ENCODE measurements around the gene ZNF106. TPM values are rescaled to one million over a fixed set of nuclear protein-coding genes. Genes with fewer than 3 reads are reported as not detected.

Gene ZNF106
- total and polyA plus RNA-seq, 2 experiments from 2014 or later: 30.1 to 44.5 TPM

- H2AFZ ChIP-seq: no peak overlapping the region
- no peak for DNase-seq (ENCODE audit: low spot score)
- peak overlapping the region; percentile 51 for H3K27ac ChIP-seq
- no peaks in the 10 kb centered on the region for H3K36me3 ChIP-seq (replicated peaks; ENCODE audit: insufficient read depth, low read depth)
- H3K79me2 ChIP-seq: peaks cover 8% of the 10 kb centered on the region
- no peaks in the 10 kb centered on the region for H3K9me3 ChIP-seq (ENCODE audit: low read depth)
- no peaks in the 10 kb centered on the region for H3K4me1 ChIP-seq (ENCODE audit: insufficient read depth)
- H3K9me2 ChIP-seq (replicated peaks; ENCODE audit: insufficient read depth): no peaks in the 10 kb centered on the region
- no peaks in the 10 kb centered on the region for H4K20me1 ChIP-seq (ENCODE audit: insufficient read depth, poor library complexity, severe bottlenecking)
- H3K4me2 ChIP-seq: no peak overlapping the region
- WGBS (ENCODE audit: low lambda C conversion rate, missing lambda C conversion rate): 83% methylated on average over 8 of the region's 8 CpGs
- no peak overlapping the region for H3K4me3 ChIP-seq
- H3K27me3 ChIP-seq: no peaks in the 10 kb centered on the region
- TF ChIP-seq CTCF (IDR thresholded peaks at IDR 0.05; ENCODE audit: poor library complexity) (no peak), EZH2phosphoT487 (IDR thresholded peaks at IDR 0.05; ENCODE audit: low read depth, severe bottlenecking, unreplicated experiment) (no peak), EZH2 (IDR thresholded peaks at IDR 0.05; ENCODE audit: borderline replicate concordance) (no peak)
These were observed 25.3 kb downstream of the ZNF106 start for GRCh38 chr15:42465520-42466259.

GRCh38 chr15:42461261-42461660, 29.7 kb downstream of the ZNF106 start:
- WGBS (ENCODE audit: low lambda C conversion rate, missing lambda C conversion rate): 79% methylated on average over 3 of the region's 3 CpGs
- H2AFZ ChIP-seq: no peak overlapping the region
- no peaks in the 10 kb centered on the region for H3K27me3 ChIP-seq
- H3K4me2 ChIP-seq: no peak overlapping the region
- no peaks in the 10 kb centered on the region for H3K9me3 ChIP-seq (ENCODE audit: low read depth)
- no peak for TF ChIP-seq CTCF (IDR thresholded peaks at IDR 0.05; ENCODE audit: poor library complexity)
- TF ChIP-seq EZH2 (IDR thresholded peaks at IDR 0.05; ENCODE audit: borderline replicate concordance): no peak
- H4K20me1 ChIP-seq (ENCODE audit: insufficient read depth, poor library complexity, severe bottlenecking): no peaks in the 10 kb centered on the region
- no peaks in the 10 kb centered on the region for H3K36me3 ChIP-seq (replicated peaks; ENCODE audit: insufficient read depth, low read depth)
- H3K27ac ChIP-seq: no peak overlapping the region
- no peaks in the 10 kb centered on the region for H3K9me2 ChIP-seq (replicated peaks; ENCODE audit: insufficient read depth)
- H3K79me2 ChIP-seq: peaks cover 16% of the 10 kb centered on the region
- no peak overlapping the region for H3K4me3 ChIP-seq
- H3K4me1 ChIP-seq (ENCODE audit: insufficient read depth): peaks cover 6% of the 10 kb centered on the region
- DNase-seq (ENCODE audit: low spot score): no peak

GRCh38 chr15:42457445-42458442, 33.2 kb downstream of the ZNF106 start:
- H3K4me3 ChIP-seq: peak overlapping the region; percentile 15
- peak overlapping the region; percentile 66 for H3K4me2 ChIP-seq
- TF ChIP-seq EZH2phosphoT487 (IDR thresholded peaks at IDR 0.05; ENCODE audit: low read depth, severe bottlenecking, unreplicated experiment): no peak
- no peak for TF ChIP-seq CTCF (IDR thresholded peaks at IDR 0.05; ENCODE audit: poor library complexity)
- no peak for TF ChIP-seq EZH2 (IDR thresholded peaks at IDR 0.05; ENCODE audit: borderline replicate concordance)
- H4K20me1 ChIP-seq (ENCODE audit: insufficient read depth, poor library complexity, severe bottlenecking): no peaks in the 10 kb centered on the region
- peaks cover 16% of the 10 kb centered on the region for H3K79me2 ChIP-seq
- H3K27me3 ChIP-seq: no peaks in the 10 kb centered on the region
- peak overlapping the region; percentile 93 for H3K27ac ChIP-seq
- WGBS (ENCODE audit: low lambda C conversion rate, missing lambda C conversion rate): 48% methylated on average over 8 of the region's 8 CpGs
- no peaks in the 10 kb centered on the region for H3K9me2 ChIP-seq (replicated peaks; ENCODE audit: insufficient read depth)
- H3K36me3 ChIP-seq (replicated peaks; ENCODE audit: insufficient read depth, low read depth): no peaks in the 10 kb centered on the region
- peaks cover 6% of the 10 kb centered on the region for H3K4me1 ChIP-seq (ENCODE audit: insufficient read depth)
- no peaks in the 10 kb centered on the region for H3K9me3 ChIP-seq (ENCODE audit: low read depth)
- DNase-seq (ENCODE audit: low spot score): peak; percentile 77
- H2AFZ ChIP-seq: no peak overlapping the region

Data from hepatocyte (in vitro differentiated cells).